GM23248 (cell line): Measurements from ENCODE around the gene CNIH2. TPM values are rescaled to one million over a fixed set of nuclear protein-coding genes. Genes with fewer than 3 reads are reported as not detected.

Experiments
- DNase-seq: peaks from one replicate; pipeline ENCODE4 v3.0.0-alpha.2; 2015
- H2AFZ ChIP-seq: fragments of 200-600 bp; sonication (generic); 2 replicates; pipeline ENCODE4 v1.6.1; 2016; ENCODE audit warnings: antibody characterized with exemption
- H3F3A ChIP-seq: fragments of 200-600 bp; sonication (generic); 2 replicates; pipeline ENCODE4 v1.6.1; 2016; ENCODE audit warnings: mild to moderate bottlenecking, antibody characterized with exemption, mixed run types; ENCODE audit not compliant: insufficient read depth
- H3K27ac ChIP-seq: fragments of 200-600 bp; sonication (generic); 2 replicates; pipeline ENCODE4 v1.5.1; 2016; ENCODE audit warnings: mild to moderate bottlenecking
- H3K27me3 ChIP-seq: fragments of 200-600 bp; sonication (generic); replicated peaks from 2 replicates; pipeline ENCODE4 v1.6.1; 2016; ENCODE audit warnings: mild to moderate bottlenecking; ENCODE audit not compliant: insufficient read depth
- H3K36me3 ChIP-seq: fragments of 200-600 bp; sonication (generic); 2 replicates; pipeline ENCODE4 v1.6.1; 2016; ENCODE audit warnings: low read depth, mild to moderate bottlenecking
- H3K4me1 ChIP-seq: fragments of 200-600 bp; sonication (generic); 2 replicates; pipeline ENCODE4 v1.6.1; 2016; ENCODE audit warnings: mild to moderate bottlenecking; ENCODE audit not compliant: insufficient read depth
- H3K4me2 ChIP-seq: fragments of 200-600 bp; sonication (generic); one replicate; pipeline ENCODE4 v1.6.1; 2016; ENCODE audit warnings: mild to moderate bottlenecking; ENCODE audit not compliant: unreplicated experiment
- H3K4me3 ChIP-seq: fragments of 200-600 bp; sonication (generic); 2 replicates; pipeline ENCODE4 v1.5.1; 2016; ENCODE audit warnings: mild to moderate bottlenecking
- H3K79me2 ChIP-seq: fragments of 200-600 bp; sonication (generic); 2 replicates; pipeline ENCODE4 v1.6.1; 2016; ENCODE audit warnings: mild to moderate bottlenecking; ENCODE audit not compliant: insufficient read depth
- H3K9ac ChIP-seq: fragments of 200-600 bp; sonication (generic); 2 replicates; pipeline ENCODE4 v1.6.1; 2016; ENCODE audit warnings: mild to moderate bottlenecking
- H3K9me2 ChIP-seq: fragments of 200-600 bp; sonication (generic); 2 replicates; pipeline ENCODE4 v1.6.1; 2016; ENCODE audit warnings: mixed run types, mild to moderate bottlenecking, moderate library complexity; ENCODE audit not compliant: insufficient read depth
- H3K9me3 ChIP-seq: fragments of 200-600 bp; sonication (generic); one replicate; pipeline ENCODE4 v1.6.1; 2017; ENCODE audit warnings: low read depth
- H4K20me1 ChIP-seq: fragments of 200-600 bp; sonication (generic); 2 replicates; pipeline ENCODE4 v1.6.0; 2016; ENCODE audit not compliant: insufficient read depth
- EZH2 ChIP-seq: fragments of 200-600 bp; sonication (generic); IDR thresholded peaks from 2 replicates; pipeline ENCODE4 v1.6.1; 2018; ENCODE audit warnings: antibody characterized with exemption, mild to moderate bottlenecking; ENCODE audit not compliant: insufficient read depth, poor library complexity, severe bottlenecking
- EZH2phosphoT487 ChIP-seq: fragments of 200-600 bp; sonication (generic); IDR thresholded peaks from 2 replicates; pipeline ENCODE4 v1.6.1; 2018; ENCODE audit warnings: antibody characterized with exemption, moderate library complexity, mild to moderate bottlenecking, low read depth; ENCODE audit not compliant: insufficient read depth
- WGBS, 2 experiments: methylation state at CpG; one replicate each; pipeline ENCODE4 v1.1.6; 2015 to 2017; ENCODE audit warnings: low lambda C conversion rate in 2 of 2, low coverage in 1 of 2; ENCODE audit errors: missing lambda C conversion rate in 2 of 2; 5-methylcytosine and 5-hydroxymethylcytosine counted together
- in situ Hi-C: fragments of 300-500 bp; cut with MboI; formaldehyde crosslinking; loops from 2 replicates; pipeline ENCODE4 v1.15.0; 2020
- polyA plus RNA-seq: library from polyadenylated mRNA; unstranded; fragments of >200 nt; fragmentation: Nextera tagmentation; extraction: Ambion mirVana; gene quantifications from 2 replicates; pipeline ENCODE4 v1.2.1, GENCODE V29; 2016
- total RNA-seq: library from RNA; depleted of rRNA; stranded (reverse); fragments of >200 nt; shearing (Covaris generic); gene quantifications from 2 replicates; pipeline ENCODE4 v1.2.3, GENCODE V29; 2014; rRNA removed

CNIH2 gene
- total RNA-seq (1.4 TPM in 1 of 2 replicates, not detected in the other), polyA plus RNA-seq (0.39 and 0.50 TPM in 2 replicates)

GRCh38 chr11:66277471-66278362 is at the start of gene CNIH2:
TSS of gene CNIH2 (plus strand) at chr11:66278175. CDS start at chr11:66278457, 282 bp downstream.
- Histone ChIP-seq H2AFZ (no peak within 1 kb of the TSS), H3K4me2 (peak within 1 kb of the TSS; percentile 61), H3K27ac (no peak within 1 kb of the TSS), H3K9me3 (no peaks in the 10 kb centered on the region), H3K9ac (no peak within 1 kb of the TSS), H3K4me1 (no peaks in the 10 kb centered on the region), H3K9me2 (no peaks in the 10 kb centered on the region), H4K20me1 (no peaks in the 10 kb centered on the region), H3K27me3 (no peaks in the 10 kb centered on the region), H3F3A (peaks cover 15% of the 10 kb centered on the region), H3K4me3 (peak within 1 kb of the TSS; percentile 55; the same call in 1 of the 2 replicates), H3K36me3 (peaks cover 10% of the 10 kb centered on the region; the same call in 1 of the 2 replicates), H3K79me2 (0 out of 2 replicates have a peak, but pooled peaks cover 3% of the 10 kb centered on the region)
- peak; percentile 62 for DNase-seq
- TF ChIP-seq EZH2phosphoT487 (no peak), EZH2 (no peak)
- in situ Hi-C loops, result no loop called here
- WGBS, 2 experiments, result 15 to 22% methylated on average over 30 to 31 of the region's 84 CpGs

- in situ Hi-C loops, result no loop called here
- Histone ChIP-seq H3K4me2 (no peak overlapping the region), H3K4me3 (no peak overlapping the region), H2AFZ (no peak overlapping the region), H3K79me2 (no peaks in the 10 kb centered on the region), H3K27ac (no peak overlapping the region), H3K9me3 (no peaks in the 10 kb centered on the region), H3K27me3 (no peaks in the 10 kb centered on the region), H3K9me2 (no peaks in the 10 kb centered on the region), H3K9ac (no peak overlapping the region), H3K4me1 (no peaks in the 10 kb centered on the region), H4K20me1 (no peaks in the 10 kb centered on the region), H3F3A (no peaks in the 10 kb centered on the region), H3K36me3 (peaks cover 38% of the 10 kb centered on the region)
- no peak for TF ChIP-seq EZH2phosphoT487
- TF ChIP-seq EZH2, result no peak
- WGBS, 2 experiments, result 89 to 94% methylated on average over 6 of the region's 6 CpGs
- no peak for DNase-seq
Measured at GRCh38 chr11:66228521-66228920, 49.5 kb upstream of the CNIH2 start.

- Histone ChIP-seq H3K79me2 (no peaks in the 10 kb centered on the region), H3K9me2 (no peaks in the 10 kb centered on the region), H3K4me3 (no peak overlapping the region), H3F3A (no peaks in the 10 kb centered on the region), H4K20me1 (no peaks in the 10 kb centered on the region), H3K4me2 (no peak overlapping the region), H3K27ac (no peak overlapping the region), H3K36me3 (peaks cover 42% of the 10 kb centered on the region), H3K9me3 (no peaks in the 10 kb centered on the region), H2AFZ (no peak overlapping the region), H3K27me3 (no peaks in the 10 kb centered on the region), H3K9ac (no peak overlapping the region), H3K4me1 (no peaks in the 10 kb centered on the region)
- TF ChIP-seq EZH2phosphoT487, result no peak
- no peak for TF ChIP-seq EZH2
- in situ Hi-C loops, result no loop called here
- DNase-seq, result no peak
- 51 to 56% methylated on average over 6 of the region's 6 CpGs for WGBS, 2 experiments
Measured at GRCh38 chr11:66230156-66230555, 47.8 kb upstream of the CNIH2 start.

GRCh38 chr11:66230978-66231377 is 47.0 kb upstream of the CNIH2 start:
- 92 to 95% methylated on average over 14 of the region's 14 CpGs for WGBS, 2 experiments
- no peaks in the 10 kb centered on the region for H3F3A ChIP-seq
- no peak overlapping the region for H3K9ac ChIP-seq
- no peak for TF ChIP-seq EZH2phosphoT487
- TF ChIP-seq EZH2, result no peak
- DNase-seq, result no peak
- H3K4me1 ChIP-seq, result no peaks in the 10 kb centered on the region
- no peaks in the 10 kb centered on the region for H3K79me2 ChIP-seq
- no peak overlapping the region for H3K4me3 ChIP-seq
- no peaks in the 10 kb centered on the region for H4K20me1 ChIP-seq
- H3K9me2 ChIP-seq, result no peaks in the 10 kb centered on the region
- H3K27me3 ChIP-seq, result no peaks in the 10 kb centered on the region
- peaks cover 35% of the 10 kb centered on the region for H3K36me3 ChIP-seq
- H3K27ac ChIP-seq, result no peak overlapping the region
- H2AFZ ChIP-seq, result no peak overlapping the region
- H3K9me3 ChIP-seq, result no peaks in the 10 kb centered on the region
- no peak overlapping the region for H3K4me2 ChIP-seq
- in situ Hi-C loops, result no loop called here
